ENCODE data around the gene HOXB6. TPM values are rescaled to one million over a fixed set of nuclear protein-coding genes. Genes with fewer than 3 reads are reported as not detected.
A peak's percentile ranks its signal among the peaks of the same experiment; 100 is the strongest.

HOXB6 gene
- total and polyA plus RNA-seq, 8 donors, result 0.12 to 1.8 (median 0.69) TPM

GRCh38 chr17:48561884-48562810 lies 42.6 kb downstream of the HOXB6 start:
- H3K4me1 ChIP-seq, result no peaks in the 10 kb centered on the region
- no peak overlapping the region for H3K27ac ChIP-seq
- H3K9me3 ChIP-seq, result no peaks in the 10 kb centered on the region
- 34 to 38% methylated on average over 15 of the region's 15 CpGs for WGBS, 2 donors
- H3K36me3 ChIP-seq, result no peaks in the 10 kb centered on the region
- peaks cover 0 to 7% (median 0%) of the 10 kb centered on the region in 4 donors for H3K27me3 ChIP-seq
- ATAC-seq (peak in 1 of 4 donors; percentile 57), FAIRE-seq (no peak), DNase-seq (no peak)
- TF ChIP-seq, protein P1, sequence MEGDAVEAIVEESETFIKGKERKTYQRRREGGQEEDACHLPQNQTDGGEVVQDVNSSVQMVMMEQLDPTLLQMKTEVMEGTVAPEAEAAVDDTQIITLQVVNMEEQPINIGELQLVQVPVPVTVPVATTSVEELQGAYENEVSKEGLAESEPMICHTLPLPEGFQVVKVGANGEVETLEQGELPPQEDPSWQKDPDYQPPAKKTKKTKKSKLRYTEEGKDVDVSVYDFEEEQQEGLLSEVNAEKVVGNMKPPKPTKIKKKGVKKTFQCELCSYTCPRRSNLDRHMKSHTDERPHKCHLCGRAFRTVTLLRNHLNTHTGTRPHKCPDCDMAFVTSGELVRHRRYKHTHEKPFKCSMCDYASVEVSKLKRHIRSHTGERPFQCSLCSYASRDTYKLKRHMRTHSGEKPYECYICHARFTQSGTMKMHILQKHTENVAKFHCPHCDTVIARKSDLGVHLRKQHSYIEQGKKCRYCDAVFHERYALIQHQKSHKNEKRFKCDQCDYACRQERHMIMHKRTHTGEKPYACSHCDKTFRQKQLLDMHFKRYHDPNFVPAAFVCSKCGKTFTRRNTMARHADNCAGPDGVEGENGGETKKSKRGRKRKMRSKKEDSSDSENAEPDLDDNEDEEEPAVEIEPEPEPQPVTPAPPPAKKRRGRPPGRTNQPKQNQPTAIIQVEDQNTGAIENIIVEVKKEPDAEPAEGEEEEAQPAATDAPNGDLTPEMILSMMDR (IDR thresholded peaks at IDR 0.05), result no peak
- H3K4me3 ChIP-seq, result no peak overlapping the region
- intact Hi-C loops (cut with DNase I), result no loop called here

DNA sequence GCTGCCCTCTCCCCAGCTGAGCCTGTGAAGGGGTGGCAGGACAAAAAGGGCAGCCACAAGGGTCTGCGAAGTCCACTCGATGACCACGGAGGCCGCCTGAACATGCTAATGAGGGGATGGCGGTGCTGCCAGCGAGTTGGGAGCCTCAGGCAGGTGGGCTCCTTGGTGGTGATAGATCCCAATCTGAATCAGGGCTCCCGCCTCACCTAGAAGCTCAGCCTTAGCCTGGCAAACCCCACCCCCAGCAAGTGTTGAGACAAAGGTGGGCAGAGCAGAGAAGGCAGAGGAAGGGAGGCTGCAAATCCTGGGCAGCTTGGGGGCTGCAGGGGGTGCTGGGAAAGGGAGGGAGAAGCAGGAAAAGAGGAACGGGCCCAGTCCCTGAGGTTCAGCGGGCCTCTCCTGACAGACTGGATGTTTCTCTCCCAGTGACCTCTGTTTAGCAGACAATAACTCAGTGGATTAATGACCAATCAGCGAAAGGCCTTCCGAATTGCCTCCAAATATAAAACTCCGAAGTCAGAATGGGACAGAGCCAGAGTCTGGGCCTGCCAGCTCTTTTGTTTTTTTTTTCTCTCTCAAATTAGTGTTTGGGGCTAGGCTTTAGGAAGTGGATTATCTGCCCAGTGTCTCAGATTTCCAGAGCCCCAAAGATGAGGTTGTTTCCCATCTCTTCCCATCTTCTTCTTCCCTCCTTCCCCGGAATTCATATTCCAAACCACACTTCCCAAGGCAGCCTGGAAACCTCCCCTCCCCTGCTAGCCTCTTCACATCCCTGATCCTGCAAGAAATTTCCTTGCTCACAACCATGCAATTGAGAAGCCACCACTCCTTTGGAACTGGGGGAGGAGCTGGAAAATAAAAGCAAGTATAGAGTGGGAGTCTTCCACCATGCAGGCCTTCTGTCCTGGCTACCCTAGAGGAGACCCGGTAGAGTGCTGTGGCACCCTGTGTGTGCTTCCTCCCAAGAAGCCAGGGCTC lies 44.7 kb downstream of the HOXB6 start:
- FAIRE-seq (no peak), DNase-seq (peak in 1 of 6 donors; percentile 50), ATAC-seq (no peak)
- TF ChIP-seq, protein P1 (IDR thresholded peaks at IDR 0.05), result no peak
- Histone ChIP-seq H3K9me3 (no peaks in the 10 kb centered on the region), H3K27ac (no peak overlapping the region), H3K36me3 (no peaks in the 10 kb centered on the region), H3K27me3 (peaks cover 0 to 5% (median 0%) of the 10 kb centered on the region in 4 donors), H3K4me3 (no peak overlapping the region), H3K4me1 (no peaks in the 10 kb centered on the region)
- intact Hi-C loops (cut with DNase I), result no loop called here
- WGBS, 2 donors, result 67 to 68% methylated on average over 14 of the region's 14 CpGs

GRCh38 chr17:48559122-48559839 lies 45.5 kb downstream of the HOXB6 start:
- no peaks in the 10 kb centered on the region for H3K36me3 ChIP-seq
- DNase-seq (peak in 1 of 6 donors; percentile 29), FAIRE-seq (no peak), ATAC-seq (no peak)
- H3K4me1 ChIP-seq, result no peaks in the 10 kb centered on the region
- intact Hi-C loops (cut with DNase I), result no loop called here
- H3K9me3 ChIP-seq, result no peaks in the 10 kb centered on the region
- H3K4me3 ChIP-seq, result no peak overlapping the region
- H3K27ac ChIP-seq, result no peak overlapping the region
- WGBS, 2 donors, result 61% methylated on average over 16 of the region's 16 CpGs
- TF ChIP-seq, protein P1 (IDR thresholded peaks at IDR 0.05), result no peak
- peaks cover 0 to 6% (median 0%) of the 10 kb centered on the region in 4 donors for H3K27me3 ChIP-seq

- H3K4me3 ChIP-seq, result no peak overlapping the region
- WGBS, 2 donors, result 58 to 59% methylated on average over 2 of the region's 2 CpGs
- FAIRE-seq (no peak), ATAC-seq (no peak), DNase-seq (no peak)
- TF ChIP-seq, protein P1 (IDR thresholded peaks at IDR 0.05), result no peak
- H3K27me3 ChIP-seq, result peaks cover 0 to 11% (median 0%) of the 10 kb centered on the region in 4 donors
- no peaks in the 10 kb centered on the region for H3K9me3 ChIP-seq
- no peaks in the 10 kb centered on the region for H3K36me3 ChIP-seq
- intact Hi-C loops (cut with DNase I), result no loop called here
- H3K27ac ChIP-seq, result no peak overlapping the region
- no peaks in the 10 kb centered on the region for H3K4me1 ChIP-seq
Measured at GRCh38 chr17:48558831-48559121, 46.0 kb downstream of the HOXB6 start.
